M059J (cell line): Measurements from ENCODE around the gene PARD3B. TPM values are rescaled to one million over a fixed set of nuclear protein-coding genes. Genes with fewer than 3 reads are reported as not detected.

Source experiments
- DNase-seq: peaks from one replicate; pipeline ENCODE4 v3.0.0-alpha.2; 2012; ENCODE audit warnings: low read depth
- total RNA-seq: library from RNA; depleted of rRNA; stranded (reverse); fragments of >200 nt; shearing (Covaris generic); gene quantifications from 2 replicates; pipeline ENCODE4 v1.2.3, GENCODE V29; 2014

Gene PARD3B
- total RNA-seq, 1 experiment from 2014 or later, result 1.6 TPM

GRCh38 chr2:204896146-204896545 lies 350.9 kb downstream of the PARD3B start:
- no peak for DNase-seq

DNA sequence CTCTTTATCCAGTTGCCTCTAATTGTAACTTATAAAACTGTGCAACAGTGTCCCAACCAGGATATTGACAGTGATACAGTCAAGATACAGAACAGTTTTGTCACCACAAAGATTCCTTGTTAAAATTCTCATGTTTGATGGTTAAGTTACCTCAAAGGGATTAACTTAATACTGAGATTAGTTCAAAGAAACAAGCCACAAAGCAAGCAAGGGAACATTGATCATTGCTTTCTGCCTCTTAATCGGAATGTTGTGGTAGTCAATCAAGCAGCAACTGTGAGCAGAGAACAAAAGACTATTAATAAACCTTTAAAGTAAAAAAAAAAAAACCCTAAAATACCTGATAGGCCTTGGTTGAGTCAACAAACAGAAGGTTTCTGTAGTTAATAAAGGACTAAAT lies 352.3 kb downstream of the PARD3B start:
- DNase-seq, result no peak

- DNase-seq, result no peak
These were observed 353.8 kb downstream of the PARD3B start for GRCh38 chr2:204898928-204899640.

DNA sequence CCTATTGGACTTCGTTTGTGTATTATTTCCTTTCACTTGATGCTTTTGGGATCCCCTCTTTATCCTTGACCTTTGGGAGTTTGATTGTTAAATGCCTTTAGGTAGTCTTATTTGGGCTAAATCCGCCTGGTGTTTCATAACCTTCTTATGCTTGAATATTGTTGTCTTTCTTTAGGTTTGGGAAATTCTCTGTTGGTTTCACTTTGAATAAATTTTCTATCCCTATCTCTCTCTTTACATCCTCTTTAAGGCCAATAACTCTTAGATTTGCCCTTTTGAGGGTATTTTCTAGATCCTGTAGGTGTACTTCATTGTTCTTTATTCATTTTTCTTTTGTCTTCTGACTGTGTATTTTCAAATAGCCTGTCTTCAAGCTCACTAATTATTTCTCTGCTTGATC lies 354.7 kb downstream of the PARD3B start:
- no peak for DNase-seq

DNA sequence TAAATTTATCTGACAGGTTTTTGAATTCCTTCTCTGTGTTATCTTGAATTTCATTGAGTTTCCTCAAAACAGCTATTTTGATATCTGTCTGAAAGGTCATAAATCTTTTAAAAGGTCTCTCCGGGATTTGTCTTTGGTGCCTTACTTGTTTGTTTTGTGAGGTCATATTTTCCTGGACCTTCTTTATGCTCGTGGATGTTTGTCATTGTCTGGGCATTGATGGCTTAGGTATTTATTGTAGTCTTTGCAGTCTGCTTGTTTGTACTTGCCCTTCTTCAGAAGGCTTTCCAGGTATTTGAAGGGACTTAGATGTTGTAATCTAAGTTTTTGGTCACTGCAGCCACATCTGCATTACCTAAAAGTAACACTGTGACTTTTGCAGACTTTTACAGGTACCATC lies 355.2 kb downstream of the PARD3B start:
- DNase-seq, result no peak

DNA sequence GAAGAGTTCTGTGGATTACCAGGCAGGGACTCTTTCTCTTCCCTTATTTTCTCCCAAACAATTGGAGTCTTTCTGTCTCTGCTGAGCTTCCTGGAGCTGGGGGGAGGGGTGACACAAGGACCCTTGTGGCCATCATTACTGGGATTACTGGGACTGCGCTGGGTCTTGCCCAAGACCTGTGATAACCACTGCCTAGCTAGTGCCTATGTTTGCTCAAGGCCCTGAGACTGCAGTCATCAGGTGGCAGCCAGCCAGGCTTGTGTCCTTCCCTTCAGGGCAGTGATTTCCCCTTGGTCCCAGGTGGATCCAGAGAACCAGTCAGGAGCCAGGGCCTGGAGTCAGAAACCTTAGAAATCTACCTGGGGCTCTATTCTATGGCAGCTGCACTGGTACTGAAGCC lies 355.6 kb downstream of the PARD3B start:
- DNase-seq, result peak; percentile 23

GRCh38 chr2:204901591-204901990 lies 356.3 kb downstream of the PARD3B start:
- DNase-seq, result no peak

- no peak for DNase-seq
These were observed 364.5 kb downstream of the PARD3B start for GRCh38 chr2:204909791-204910190.

GRCh38 chr2:204913312-204913711 lies 368.0 kb downstream of the PARD3B start:
- no peak for DNase-seq

DNA sequence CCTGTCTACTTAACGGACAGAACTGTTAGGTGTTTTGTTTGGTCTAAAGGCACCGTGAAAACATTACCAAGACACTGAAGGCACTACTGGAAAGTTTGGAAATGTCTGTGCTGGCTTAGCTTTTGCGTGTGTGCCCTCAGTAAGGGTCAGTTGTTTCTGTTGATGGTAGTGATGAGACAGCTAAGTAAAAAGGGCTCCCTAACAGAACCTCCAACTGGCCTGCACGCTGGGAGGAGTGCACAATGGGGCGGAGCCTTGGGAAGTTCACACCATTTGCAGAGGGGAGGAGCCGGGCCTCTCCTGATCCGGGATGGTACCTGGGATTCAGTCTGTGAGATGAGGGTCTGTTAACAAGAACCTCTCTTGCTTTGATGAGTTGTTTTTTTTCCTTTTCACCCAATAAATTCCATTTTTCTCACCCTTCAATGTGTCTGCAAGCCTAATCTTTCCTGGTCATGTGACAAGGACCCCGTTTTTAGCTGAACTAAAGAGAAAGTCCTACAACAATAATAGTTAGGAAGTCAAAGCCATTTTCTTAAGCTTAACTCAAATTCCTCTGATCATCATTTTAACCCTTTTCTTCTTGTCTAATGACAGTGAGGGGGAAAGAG lies 368.7 kb downstream of the PARD3B start:
- no peak for DNase-seq

- DNase-seq, result no peak
These were observed 369.4 kb downstream of the PARD3B start for GRCh38 chr2:204914708-204915107.

DNA sequence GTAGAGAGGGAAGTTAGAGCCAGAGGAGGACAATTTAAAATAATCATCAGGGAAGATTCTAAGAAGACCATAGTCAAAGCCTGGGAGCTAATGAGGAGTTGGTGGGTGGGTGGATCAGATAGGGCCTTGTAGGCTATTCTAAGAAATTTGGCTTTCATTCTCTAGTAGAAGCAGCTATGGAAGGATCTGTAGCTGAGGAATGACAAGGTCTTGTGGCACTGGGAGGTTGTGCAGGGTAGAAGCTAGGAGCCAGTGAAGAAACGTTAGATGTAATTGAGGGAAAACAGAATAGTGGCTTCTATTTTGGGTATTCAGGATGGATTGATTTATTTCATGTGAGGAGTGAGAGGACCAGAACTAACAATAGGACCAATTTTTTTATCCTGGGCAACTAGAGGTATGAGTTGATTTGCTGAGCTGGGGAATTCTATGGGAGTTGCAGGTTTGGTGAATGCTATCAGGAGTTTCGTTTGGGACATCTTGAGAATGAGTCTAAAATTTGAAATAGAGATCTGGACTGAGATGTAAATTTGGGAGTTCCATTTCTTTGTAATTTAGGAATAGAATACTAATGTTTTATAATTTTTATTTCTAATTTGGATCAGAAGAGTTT lies 371.9 kb downstream of the PARD3B start:
- no peak for DNase-seq

DNA sequence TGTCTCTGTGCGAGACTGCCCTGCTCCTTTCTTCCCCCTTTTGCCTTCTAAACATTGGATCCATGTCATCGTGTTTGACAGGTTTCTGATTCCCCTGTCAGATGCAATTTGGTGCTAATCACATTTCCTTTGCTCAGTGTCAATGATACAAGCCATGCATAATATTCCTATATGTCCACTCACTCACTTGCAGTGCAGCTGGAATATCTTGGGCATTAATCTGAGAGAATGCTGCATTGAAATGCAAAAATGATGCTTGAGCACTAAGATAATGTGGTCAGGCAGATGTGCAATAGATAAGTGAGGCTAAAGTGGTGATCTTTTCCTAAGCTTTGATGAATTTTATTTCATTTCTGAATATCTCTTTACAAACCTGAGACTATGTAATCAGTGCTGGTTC lies 375.5 kb downstream of the PARD3B start:
- DNase-seq, result no peak

- no peak for DNase-seq
These were observed 378.7 kb downstream of the PARD3B start for GRCh38 chr2:204923957-204924356.

DNA sequence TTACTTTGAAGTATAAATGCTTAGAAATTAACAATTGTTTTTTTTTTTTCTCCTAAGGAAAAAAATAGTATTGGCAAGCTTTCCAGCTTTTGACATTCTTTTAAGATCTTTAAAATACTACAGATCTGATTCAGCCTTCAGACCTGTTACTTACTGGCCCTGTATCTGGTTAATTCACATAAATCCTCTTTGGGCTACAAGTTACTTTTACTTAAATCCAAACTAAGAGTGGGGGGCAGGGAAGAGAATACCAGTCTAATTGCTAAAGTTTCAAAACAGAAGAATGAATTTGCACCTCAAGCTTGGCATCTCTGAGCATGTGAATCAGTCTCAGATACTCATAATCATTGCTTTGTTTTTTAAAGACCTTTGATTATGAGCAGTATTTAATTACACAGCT lies 386.3 kb downstream of the PARD3B start:
- DNase-seq, result no peak

- DNase-seq, result no peak
These were observed 388.6 kb downstream of the PARD3B start for GRCh38 chr2:204933735-204934374.

DNA sequence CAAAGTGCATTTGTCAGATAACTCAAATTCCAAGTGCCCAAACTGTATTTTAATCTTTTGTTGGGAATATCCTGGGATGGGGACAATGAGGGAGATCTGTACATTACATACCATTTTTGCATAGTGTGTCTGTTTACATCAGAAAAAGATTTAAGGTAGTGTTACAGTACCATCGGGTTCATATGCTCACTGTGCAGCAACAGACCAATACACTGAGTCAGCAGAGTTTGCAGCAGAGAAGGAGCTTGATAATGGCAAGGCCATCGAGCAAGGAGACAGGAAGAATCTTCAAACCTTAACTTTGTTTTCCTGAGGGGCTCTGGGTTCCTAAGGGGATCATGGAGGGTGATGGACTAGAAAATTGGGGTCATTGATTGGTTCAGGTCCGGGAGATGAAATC lies 399.7 kb downstream of the PARD3B start:
- DNase-seq, result no peak

- DNase-seq, result no peak
These were observed 400.1 kb downstream of the PARD3B start for GRCh38 chr2:204945376-204945775.

GRCh38 chr2:204946892-204947291 lies 401.6 kb downstream of the PARD3B start:
- no peak for DNase-seq

GRCh38 chr2:204947405-204947804 lies 402.1 kb downstream of the PARD3B start:
- no peak for DNase-seq

- no peak for DNase-seq
These were observed 402.9 kb downstream of the PARD3B start for GRCh38 chr2:204948024-204948763.

- DNase-seq, result no peak
These were observed 403.5 kb downstream of the PARD3B start for GRCh38 chr2:204948822-204949221.
